Embryonic facial prominence (tissue), 1 donor: Measurements from ENCODE around the gene PRM1.

Experiments
- DNase-seq: peaks from one replicate; pipeline ENCODE4 v3.0.0-alpha.2; 2016; ENCODE audit errors: extremely low spot score

Gene PRM1

GRCh38 chr16:11273721-11274324, 7.3 kb downstream of the PRM1 start:
- no peak for DNase-seq

- DNase-seq = no peak
These were observed 8.0 kb downstream of the PRM1 start, which contains the start of gene PRM3 for GRCh38 chr16:11272921-11273720. Gene PRM3, minus strand, starts transcription at chr16:11273629. Its CDS starts 34 bp downstream, at chr16:11273595.

GRCh38 chr16:11272484-11272883, 8.6 kb downstream of the PRM1 start:
- DNase-seq = no peak

- no peak for DNase-seq
These were observed 9.5 kb downstream of the PRM1 start for GRCh38 chr16:11271610-11272009.

GRCh38 chr16:11270602-11271162, 10.4 kb downstream of the PRM1 start:
- no peak for DNase-seq

- DNase-seq = no peak
These were observed 12.2 kb downstream of the PRM1 start, which contains the start of gene TNP2 for GRCh38 chr16:11268921-11269375. Gene TNP2, minus strand, starts transcription at chr16:11269325. Its CDS starts 63 bp downstream, at chr16:11269262.

GRCh38 chr16:11265124-11265523, 16.0 kb downstream of the PRM1 start:
- no peak for DNase-seq

GRCh38 chr16:11264155-11264832, 16.8 kb downstream of the PRM1 start:
- no peak for DNase-seq

GRCh38 chr16:11263737-11264136, 17.4 kb downstream of the PRM1 start:
- no peak for DNase-seq

- DNase-seq = no peak
These were observed 18.2 kb downstream of the PRM1 start for GRCh38 chr16:11262915-11263314.

- DNase-seq = no peak
These were observed 20.5 kb downstream of the PRM1 start for GRCh38 chr16:11260596-11260966.

- no peak for DNase-seq
These were observed 21.2 kb downstream of the PRM1 start for GRCh38 chr16:11259655-11260595.

- no peak for DNase-seq
These were observed 22.3 kb downstream of the PRM1 start for GRCh38 chr16:11258553-11259492.

- DNase-seq = peak; percentile 59
These were observed 23.8 kb downstream of the PRM1 start for GRCh38 chr16:11257131-11257938.

GRCh38 chr16:11256661-11257130, 24.4 kb downstream of the PRM1 start:
- DNase-seq = no peak

GRCh38 chr16:11255737-11256660, 25.1 kb downstream of the PRM1 start, which contains the start of gene SOCS1:
Gene SOCS1, minus strand, starts transcription at chr16:11256204. Its CDS starts 726 bp downstream, at chr16:11255478.
- DNase-seq = peak; percentile 77

- DNase-seq = no peak
These were observed 26.0 kb downstream of the PRM1 start for GRCh38 chr16:11254913-11255736.
